ENCODE measurements around the gene CEP63.
"Not testable (repeated sequence)": the region's sequence is repeated elsewhere in the genome, so short reads cannot be mapped to it uniquely, and the experiment has no call there.

The CEP63 gene

DNA sequence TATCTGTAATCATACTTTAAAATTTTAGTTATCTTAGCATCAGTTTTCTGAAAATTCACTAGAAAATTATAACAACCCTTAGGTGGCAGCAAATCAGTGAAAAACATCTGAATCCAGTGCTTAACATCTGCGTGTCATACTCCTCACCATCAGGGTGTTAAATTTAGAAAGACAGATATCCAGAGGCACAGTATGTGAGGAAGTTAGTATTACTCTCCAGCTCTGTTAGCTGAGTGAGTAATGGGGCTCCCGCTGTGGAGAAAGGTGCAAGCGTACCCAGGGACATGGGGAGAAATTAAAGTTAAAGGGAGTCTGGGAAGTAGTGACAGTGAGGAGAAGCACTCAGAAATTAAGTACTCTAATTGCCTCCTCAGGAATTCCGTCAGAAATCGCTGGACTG is 50.9 kb downstream of the CEP63 start:
- no peak overlapping the region for H3K4me3 ChIP-seq
- no peak overlapping the region for H3K27ac ChIP-seq
- DNase-seq (ENCODE audit: low spot score): no peak
- TF ChIP-seq, protein P1, sequence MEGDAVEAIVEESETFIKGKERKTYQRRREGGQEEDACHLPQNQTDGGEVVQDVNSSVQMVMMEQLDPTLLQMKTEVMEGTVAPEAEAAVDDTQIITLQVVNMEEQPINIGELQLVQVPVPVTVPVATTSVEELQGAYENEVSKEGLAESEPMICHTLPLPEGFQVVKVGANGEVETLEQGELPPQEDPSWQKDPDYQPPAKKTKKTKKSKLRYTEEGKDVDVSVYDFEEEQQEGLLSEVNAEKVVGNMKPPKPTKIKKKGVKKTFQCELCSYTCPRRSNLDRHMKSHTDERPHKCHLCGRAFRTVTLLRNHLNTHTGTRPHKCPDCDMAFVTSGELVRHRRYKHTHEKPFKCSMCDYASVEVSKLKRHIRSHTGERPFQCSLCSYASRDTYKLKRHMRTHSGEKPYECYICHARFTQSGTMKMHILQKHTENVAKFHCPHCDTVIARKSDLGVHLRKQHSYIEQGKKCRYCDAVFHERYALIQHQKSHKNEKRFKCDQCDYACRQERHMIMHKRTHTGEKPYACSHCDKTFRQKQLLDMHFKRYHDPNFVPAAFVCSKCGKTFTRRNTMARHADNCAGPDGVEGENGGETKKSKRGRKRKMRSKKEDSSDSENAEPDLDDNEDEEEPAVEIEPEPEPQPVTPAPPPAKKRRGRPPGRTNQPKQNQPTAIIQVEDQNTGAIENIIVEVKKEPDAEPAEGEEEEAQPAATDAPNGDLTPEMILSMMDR (IDR thresholded peaks at IDR 0.05): no peak

DNA sequence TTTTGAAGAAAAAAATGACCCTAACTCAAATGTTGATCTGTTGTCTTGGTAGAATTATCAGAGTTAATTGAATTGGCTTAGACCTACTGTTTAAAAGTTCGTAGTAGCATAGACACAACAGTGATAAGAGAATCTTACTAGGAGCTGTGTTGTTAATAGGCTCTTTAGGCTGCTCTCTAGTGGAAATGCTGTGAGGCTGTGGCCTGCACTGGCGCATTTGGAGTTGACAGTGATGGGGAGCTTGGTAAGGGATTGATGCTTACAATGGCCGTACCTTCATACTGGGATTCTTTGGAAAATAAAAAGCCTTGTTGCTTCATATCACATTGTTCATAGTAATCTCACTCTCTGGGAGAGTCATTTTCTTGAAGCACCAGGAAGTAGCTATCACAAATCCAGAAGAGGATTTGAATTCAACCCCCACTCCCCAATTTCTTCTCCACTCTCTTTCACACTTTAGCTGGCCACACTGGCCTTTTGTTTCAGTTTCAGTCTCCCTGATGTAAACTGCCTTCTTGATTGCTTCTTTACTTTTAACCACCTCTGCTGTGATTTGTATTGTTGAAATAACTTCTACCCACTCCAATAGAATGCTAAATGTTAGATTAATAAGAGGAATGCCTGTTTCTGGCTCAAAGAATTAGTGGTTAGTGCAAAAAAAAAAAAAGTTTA is 56.6 kb downstream of the CEP63 start:
- DNase-seq (ENCODE audit: low spot score): no peak
- no peak overlapping the region for H3K4me3 ChIP-seq
- no peak overlapping the region for H3K27ac ChIP-seq
- TF ChIP-seq, protein P1 (IDR thresholded peaks at IDR 0.05): no peak

DNA sequence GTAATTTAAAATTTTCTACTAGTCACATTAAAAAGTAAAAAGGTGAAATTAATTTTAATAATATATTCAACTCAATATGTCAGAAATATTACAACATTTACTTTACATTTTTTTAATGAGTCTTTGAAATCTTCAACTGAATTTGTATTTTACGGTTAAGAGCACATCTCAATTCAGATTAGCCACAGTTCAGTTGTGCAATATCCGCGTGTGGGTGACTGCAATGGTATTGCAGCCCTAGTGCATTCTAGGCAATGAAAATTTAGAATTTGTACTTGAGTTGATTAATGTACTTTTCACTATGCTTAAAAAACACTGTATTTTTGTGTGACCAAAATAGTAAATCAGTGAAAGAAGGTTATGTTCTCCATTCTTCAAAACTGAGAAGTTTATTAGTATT is 57.3 kb downstream of the CEP63 start:
- DNase-seq (ENCODE audit: low spot score): no peak
- no peak overlapping the region for H3K27ac ChIP-seq
- TF ChIP-seq, protein P1 (IDR thresholded peaks at IDR 0.05): no peak
- no peak overlapping the region for H3K4me3 ChIP-seq

DNA sequence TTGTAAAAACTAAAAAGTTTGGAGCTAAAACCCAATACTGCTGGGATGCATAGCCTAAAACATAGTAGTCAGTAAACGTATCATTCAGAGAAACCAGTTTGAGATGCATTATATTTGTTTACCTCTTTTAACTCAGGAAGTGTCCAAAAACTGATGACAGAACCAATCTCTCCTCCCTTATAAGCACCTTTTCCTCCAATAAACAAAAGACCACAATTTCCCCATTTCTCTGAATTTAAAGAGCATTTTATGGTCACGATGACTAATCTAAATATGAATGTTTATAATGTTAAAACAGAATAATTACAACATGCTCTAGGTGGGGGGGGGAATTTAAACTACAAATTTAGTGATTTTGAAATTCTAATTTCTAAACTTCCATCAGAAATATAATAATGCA is 58.5 kb downstream of the CEP63 start:
- Histone ChIP-seq H3K27ac (no peak overlapping the region), H3K4me3 (no peak overlapping the region)
- TF ChIP-seq, protein P1 (IDR thresholded peaks at IDR 0.05): no peak
- no peak for DNase-seq (ENCODE audit: low spot score)

DNA sequence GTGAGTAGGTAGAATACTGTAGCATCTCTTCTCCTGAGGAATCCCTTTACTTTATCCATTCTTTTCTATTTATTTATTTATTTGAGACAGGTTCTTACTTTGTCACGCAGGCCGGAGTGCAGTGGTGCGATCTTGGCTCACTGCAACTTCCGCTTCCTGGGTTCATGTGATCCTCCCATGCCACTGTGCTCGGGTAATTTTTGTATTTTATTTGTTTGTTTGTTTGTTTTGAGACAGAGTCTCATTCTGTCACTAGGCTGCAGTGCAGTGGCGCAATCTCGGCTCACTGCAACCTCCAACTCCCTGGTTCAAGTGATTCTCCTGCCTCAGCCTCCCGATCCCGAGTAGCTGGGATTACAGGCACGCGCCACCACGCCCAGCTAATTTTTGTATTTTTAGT is 58.9 kb downstream of the CEP63 start:
- H3K4me3 ChIP-seq; H3K27ac ChIP-seq; DNase-seq (ENCODE audit: low spot score): not testable (repeated sequence)

DNA sequence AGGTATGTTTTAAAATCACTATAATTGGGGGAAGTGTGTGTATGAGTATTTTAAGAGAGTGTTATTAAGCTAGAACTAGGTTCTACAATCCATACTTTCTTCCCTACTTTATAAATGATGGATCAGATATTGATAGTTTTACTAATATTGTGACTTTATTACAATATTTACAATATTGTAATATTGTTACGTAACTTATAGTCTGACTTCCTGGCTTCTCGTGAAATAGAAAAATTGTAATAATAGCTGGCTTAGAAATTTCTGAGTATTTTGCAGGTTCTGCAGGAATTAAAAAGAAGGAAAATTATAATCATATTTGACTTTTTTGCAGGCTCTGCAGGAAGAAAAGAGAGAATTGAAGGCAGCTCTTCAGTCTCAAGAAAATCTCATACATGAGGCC is 60.0 kb downstream of the CEP63 start:
- H3K27ac ChIP-seq: no peak overlapping the region
- no peak overlapping the region for H3K4me3 ChIP-seq
- TF ChIP-seq, protein P1 (IDR thresholded peaks at IDR 0.05): no peak
- no peak for DNase-seq (ENCODE audit: low spot score)

DNA sequence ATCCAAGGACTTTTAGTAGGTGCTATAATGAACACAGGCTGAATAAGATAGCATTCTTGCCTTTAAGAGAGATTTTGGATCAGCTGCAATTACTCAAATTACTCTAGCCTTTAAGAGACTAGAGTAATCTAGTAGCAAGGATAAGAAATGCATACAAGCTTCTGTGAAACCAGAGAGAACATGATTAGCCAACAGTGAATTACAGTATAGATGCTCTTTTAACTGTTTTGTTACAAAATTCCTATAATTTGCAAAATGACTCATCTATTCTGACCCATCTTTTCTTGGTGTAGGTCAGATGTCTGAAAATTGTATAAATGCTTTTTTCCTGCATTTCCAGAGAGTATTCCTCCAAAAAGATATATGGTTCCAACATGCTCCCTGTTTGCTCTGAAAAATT is 66.9 kb downstream of the CEP63 start:
- Histone ChIP-seq H3K27ac (no peak overlapping the region), H3K4me3 (no peak overlapping the region)
- TF ChIP-seq, protein P1 (IDR thresholded peaks at IDR 0.05): no peak
- no peak for DNase-seq (ENCODE audit: low spot score)

Data from coronary artery (tissue), 2 donors.